ENCODE results near the gene SDR39U1.
A peak's percentile ranks its signal among the peaks of the same experiment; 100 is the strongest.

The SDR39U1 gene

DNA sequence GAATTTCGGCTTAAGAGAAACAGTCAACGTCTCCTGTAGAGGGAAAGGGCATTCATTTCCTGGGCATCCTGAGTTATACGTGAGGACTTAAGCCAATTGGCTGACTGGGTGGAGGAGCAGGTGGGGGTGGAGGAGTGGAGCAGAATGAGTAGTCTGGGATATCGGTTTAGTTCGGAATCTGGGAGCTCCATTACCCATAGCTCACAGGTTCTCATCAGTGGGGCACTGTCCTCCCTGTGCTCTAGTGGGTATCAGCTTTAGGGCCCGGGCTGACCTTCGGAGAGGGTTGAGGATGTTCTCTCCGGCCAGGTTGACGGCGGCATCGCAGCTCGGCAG, 704 bp downstream of the SDR39U1 start:
- DNase-seq (ENCODE audit: low spot score) = peak; percentile 35

DNA sequence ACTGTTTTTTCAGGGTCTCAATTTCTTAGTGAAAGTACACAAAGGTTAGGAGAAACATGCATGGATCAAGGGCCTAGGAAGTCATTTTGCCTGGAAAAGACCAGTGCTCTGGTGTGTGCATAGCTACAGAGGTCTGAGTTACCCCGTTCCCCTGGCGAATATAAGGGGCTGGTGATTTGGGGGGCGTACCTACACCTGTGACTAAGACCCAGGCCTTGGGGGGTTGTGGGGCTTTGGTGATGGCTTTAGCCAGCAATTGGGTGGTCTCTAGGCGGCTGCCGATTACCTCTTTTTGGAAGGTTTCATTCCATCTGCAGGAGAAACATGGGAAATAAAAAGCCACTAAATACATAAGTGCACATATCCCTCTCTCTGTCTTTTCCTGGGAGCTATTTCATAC, 1.1 kb downstream of the SDR39U1 start:
- DNase-seq (ENCODE audit: low spot score) = no peak

DNA sequence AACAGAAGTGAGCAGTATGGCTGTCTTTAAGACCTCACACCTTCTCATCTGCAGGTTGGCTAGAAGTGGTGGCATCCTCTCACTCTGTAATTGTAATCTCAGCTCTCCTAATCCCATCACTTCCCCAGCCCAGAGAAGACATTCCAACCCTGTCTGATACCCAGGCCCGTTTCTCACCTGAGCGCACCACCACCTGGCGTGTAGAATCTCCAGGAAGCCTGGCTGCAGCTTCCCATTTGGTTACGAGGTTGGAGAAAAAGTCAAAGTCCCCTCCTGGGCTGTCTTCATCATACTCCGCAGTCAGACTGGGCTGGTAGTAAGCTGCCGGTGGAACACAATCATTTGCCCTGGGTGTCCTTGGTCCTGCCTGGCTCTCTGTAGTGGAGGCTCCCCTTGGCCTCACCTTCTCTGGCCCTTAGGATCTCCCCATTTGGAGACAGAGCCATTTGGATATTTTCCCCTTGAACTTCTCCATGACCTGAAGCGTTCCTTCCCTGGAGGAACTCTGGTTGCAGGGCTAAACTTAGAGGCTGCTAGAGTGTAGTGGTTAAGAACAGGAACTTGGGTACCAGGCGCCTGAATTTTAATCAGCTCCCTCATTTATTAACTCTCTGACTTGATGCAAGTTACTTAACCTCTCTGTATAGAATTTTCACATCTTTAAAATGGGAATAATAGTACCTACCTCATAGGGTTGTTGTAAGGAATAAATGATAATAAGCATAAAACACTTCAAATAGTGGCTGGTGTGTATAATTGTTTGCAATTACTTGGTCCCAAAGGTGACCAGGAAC, 1.8 kb downstream of the SDR39U1 start:
- DNase-seq (ENCODE audit: low spot score) = no peak

DNA sequence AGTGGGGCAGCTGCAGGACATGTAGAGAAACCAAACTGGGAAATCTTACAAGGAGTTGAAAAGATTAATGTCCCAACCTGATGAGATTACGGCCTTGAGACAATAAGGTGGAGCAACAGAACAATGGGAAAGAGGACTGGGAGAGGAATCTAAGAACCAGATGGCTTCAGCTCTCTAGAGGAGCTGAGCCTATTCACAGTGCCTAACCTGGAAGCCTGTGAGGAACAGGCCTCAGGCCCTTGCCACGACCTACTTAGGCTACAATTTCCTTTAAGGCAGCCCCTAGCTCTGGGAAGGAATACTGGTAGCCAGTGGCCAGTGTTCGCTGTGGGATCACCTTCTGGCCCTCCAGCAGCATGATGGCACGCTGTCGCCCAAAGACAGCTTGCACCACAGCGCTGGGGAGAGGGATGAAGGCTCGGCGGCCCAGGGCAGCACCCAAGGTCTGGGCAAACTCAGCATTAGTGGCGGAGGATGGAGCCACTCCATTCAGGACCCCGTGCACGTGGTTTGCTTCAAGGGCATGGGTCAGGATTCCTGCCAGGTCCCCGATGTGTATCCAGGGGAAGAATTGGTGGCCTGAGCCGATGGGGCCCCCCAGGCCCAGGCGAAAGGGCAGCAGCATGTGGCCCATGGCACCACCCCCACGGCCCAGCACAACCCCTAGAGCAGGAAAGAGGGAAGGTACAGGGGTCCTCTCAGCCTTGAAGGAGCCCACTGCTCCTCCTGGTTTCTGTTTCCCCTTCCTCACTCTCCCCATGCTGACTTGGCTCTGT, 2.6 kb downstream of the SDR39U1 start:
- DNase-seq (ENCODE audit: low spot score) = no peak

DNA sequence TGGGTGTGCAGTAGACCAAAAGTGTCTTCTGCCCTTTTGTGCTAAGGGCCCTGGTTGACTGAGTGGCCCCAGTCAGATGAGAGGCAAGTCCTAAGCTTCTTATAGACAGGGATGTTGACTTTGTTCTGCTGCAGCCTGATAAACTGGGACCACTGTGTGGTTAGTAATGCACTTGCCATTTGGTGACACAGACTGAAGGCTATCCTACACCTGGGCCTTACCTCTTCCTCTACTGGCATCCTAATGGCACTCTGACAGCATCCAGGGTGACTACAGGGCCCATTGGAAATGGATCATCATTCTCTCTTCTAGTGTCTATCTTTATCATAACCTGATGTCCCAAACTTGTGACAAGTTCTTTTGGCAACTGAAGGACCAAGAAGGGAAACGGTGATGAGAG, 3.3 kb downstream of the SDR39U1 start:
- no peak for DNase-seq (ENCODE audit: low spot score)

DNA sequence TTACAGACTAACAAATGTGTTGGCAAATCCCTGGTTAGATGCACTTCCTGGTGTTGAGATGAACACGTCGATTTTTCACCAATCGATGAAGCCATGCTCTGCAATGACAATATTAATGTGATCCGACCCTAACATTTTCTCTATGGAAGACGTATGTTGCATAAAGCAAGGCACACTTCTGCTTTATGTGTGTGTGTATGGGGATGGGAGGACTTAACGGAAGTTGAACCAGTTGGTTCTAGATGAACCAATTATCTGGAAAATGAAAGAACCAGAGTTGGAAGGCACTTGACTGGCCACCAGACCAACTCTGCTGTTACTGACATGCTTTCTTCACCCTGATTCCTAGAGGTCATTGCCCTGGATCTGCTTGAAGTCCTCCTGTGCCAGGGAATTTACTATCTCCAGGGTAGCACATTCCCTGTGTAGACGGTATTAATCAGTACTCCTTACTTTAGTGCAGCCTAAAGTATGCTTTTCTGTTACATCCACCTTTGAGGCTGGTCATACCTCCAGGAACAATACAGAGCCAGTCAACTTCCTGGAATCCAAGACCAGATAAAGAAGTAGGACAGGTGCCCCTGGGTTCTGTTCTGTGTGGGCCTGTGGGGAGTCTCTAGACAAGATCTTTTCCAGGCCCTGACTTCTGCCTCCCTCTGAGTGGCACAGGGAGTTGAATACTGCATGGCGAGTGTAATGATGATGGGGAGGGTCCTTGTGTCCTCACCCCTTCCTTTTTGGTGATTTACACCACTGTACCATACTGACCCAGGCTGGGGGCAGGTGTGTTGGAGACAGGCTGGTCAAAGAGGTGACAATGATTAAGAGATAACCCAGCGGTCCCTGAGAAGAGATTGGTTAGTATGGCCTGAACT, 4.1 kb downstream of the SDR39U1 start:
- DNase-seq (ENCODE audit: low spot score) = no peak

DNA sequence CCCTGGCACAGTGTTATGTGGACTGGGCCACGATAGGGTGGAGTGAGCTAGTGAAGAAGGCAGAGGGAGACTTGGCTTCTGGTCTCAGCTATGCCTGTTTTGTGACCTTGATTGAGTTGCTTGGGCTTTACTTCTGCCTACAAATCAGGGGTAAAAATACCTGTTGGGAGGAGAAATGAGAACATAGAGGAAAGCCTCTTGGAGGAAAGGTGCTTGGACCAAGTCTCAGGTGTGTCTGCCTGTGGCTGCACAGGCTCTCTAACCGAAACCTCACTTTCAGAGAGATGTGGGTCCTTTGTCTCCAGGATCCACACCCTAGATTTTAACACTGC, 4.9 kb downstream of the SDR39U1 start:
- DNase-seq (ENCODE audit: low spot score) = no peak

DNA sequence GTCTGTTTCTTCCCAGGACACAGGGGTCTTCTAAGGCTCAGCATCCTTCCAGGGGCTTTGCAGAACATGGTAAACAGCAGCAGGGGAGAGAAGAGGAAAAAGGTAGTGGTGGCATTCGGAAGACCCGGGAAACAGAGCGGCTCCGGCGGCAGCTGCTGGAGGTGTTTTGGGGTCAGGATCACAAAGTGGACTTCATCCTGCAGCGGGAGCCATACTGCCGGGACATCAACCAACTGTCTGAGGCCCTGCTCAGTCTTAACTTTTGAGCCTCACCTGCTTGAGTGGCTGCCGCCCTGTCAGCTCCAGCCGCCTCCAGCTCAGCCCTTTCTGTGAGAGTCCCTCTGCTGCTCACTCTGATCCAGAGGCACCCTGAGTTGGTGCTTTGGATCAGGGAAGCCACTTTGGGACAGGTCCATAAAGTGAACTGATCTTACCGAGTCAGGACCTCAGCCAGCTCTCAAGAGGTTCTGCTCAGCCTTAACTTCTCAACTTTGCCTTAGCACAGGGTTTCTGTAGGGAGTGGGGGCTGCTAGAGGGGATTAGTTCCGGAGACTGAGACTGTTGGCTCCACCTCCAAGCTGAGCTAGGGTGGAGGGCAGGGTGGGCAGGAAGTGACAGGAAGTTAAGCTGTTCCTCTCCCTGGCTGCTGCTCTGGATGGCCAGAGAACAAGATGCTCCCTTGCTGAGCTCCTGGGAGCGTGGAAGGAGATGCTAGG, 5.4 kb downstream of the SDR39U1 start:
- DNase-seq (ENCODE audit: low spot score) = no peak

DNA sequence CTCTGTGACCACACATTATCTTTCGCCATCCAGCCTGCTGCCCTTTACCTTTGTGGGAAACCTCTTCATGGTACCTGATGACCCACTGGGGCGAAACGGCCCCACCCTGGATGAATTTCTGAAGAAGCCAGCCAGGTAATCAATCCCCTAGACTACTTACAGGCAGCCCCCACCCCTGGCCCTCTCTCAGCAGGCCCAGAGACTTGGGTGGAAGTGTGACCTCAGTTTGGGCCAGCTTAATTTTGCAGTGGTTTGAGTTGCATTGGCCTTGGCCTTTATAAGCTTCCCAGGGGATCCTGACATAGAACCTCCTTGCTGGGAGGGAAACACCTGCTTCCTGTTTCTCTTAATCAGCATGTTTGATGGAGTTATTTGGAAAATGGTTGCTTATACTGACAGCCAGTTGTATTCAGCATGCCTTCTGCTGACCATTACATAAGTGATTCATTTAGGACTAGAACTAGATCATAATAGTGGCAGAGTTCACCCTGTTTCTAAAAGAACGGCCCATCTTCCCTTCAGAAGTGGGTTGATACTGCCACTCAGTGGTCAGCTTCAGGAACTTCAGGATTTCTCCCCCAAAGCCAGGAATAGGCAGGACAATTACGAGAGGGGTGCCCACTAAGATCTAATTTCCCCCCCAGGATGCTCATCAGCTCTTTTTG, 6.1 kb downstream of the SDR39U1 start:
- peak; percentile 67 for DNase-seq (ENCODE audit: low spot score)

DNA sequence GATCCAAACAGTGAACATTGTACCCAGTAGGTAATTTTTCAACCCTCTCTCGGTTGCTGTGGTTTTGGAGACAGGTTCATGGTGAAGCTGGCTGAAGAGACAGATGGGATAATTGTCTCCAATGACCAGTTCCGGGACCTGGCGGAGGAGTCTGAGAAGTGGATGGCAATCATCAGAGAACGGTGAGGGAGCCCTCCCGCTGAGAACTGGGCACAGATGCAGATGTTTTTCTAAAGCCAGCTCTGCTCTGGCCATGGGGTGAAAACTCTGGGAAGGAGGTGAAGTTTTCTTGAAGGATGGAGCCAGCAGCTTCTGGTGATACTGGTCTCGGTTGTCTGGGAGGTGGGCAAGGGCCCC, 6.6 kb downstream of the SDR39U1 start:
- DNase-seq (ENCODE audit: low spot score) = no peak

DNA sequence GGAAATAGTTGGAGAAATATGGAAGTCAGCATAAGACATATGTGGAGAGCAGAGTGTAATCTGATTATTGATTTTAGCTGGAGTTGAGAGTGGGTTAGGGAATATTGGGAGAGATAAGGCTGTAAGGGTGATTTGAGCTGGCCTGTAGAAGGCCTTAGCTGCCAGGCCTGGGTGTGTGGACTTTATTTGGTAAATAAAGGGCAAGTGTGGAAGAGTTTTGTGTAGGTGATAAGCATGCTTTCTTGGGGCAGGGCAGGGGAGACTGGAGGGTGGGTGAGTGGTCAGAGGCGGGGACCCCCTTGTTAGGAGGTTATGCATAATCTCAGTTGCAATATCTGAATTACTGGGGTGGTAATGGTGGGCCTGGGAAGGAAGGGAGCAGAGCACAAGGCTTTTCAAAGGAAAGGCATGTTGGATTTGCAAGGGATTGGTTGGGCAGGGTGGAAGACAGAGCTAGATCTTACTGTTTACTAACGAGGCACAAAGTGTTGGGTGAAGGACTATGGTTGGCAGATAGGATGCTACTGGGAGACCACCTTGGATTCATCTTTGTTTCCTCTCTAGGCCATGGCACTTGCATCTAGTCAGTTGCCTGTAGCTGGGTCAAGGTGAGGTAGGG, 7.3 kb downstream of the SDR39U1 start:
- DNase-seq (ENCODE audit: low spot score) = no peak

DNA sequence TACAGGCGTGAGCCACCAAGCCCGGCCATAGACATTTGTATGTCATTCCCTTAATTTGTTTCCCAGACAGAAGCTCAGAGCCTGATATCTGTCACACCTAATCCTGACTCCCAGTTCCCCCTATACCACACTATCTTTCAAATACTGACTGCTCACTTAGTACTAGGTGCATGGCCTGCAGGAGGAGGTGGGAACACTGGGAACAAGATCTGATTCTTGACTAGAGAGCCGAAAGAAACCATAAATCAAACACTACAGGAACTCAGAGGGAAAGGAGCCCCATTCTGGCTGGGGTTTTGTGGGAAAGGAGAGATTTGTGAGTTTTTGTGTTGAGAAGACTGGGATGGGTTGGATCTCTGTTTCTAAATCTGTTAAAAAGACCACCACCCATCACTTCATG, 7.9 kb downstream of the SDR39U1 start:
- DNase-seq (ENCODE audit: low spot score) = no peak

DNA sequence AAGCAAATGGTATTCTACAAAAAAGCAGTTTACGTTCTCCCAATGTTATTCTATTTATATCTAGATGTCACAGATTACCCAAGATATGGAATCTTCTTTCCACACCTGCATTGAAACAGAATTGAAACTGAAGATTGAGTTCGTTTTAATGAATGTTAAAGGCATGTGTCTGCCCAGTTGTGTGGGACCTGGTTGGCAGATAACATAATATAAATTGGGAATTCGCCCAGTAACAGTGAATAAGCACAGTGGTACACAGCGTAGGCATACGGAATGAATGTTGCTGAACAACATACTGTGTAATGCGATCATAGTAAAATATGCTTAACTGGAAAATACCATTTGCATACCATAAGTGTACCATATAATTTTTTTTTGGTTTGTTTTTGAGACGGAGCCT, 8.5 kb downstream of the SDR39U1 start:
- no peak for DNase-seq (ENCODE audit: low spot score)

DNA sequence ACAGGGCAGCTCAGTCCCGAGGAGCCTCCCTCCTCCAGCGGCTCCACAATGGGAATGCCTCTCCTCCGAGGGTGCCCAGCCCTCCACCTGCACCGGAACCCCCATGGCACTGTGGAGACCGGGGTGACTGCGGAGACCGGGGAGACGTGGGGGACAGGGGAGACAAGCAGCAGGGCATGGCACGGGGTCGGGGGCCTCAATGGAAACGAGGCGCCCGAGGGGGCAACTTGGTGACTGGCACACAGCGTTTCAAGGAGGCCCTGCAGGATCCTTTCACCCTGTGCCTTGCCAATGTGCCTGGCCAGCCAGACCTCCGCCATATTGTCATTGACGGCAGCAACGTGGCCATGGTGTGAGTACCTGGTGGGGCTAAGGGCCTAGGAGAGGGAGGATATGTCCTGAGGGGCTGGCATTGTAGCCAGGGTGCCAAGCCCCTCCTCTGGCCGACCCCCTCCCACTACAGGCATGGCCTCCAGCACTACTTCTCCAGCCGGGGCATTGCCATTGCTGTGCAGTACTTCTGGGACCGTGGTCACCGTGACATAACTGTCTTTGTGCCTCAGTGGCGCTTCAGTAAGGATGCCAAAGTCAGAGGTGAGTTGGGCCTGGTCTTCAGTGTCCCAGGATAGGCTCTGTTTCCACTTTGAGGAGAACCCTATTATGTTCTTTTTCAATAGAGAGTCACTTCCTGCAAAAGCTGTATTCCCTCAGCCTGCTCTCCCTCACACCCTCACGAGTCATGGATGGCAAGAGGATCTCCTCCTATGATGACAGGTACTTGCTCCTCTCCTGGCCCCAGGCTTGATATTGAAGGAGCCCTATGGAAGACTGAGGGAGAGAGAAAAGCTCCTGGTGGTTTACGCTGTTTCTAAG, 10.1 kb downstream of the SDR39U1 start:
- no peak for DNase-seq (ENCODE audit: low spot score)

DNA sequence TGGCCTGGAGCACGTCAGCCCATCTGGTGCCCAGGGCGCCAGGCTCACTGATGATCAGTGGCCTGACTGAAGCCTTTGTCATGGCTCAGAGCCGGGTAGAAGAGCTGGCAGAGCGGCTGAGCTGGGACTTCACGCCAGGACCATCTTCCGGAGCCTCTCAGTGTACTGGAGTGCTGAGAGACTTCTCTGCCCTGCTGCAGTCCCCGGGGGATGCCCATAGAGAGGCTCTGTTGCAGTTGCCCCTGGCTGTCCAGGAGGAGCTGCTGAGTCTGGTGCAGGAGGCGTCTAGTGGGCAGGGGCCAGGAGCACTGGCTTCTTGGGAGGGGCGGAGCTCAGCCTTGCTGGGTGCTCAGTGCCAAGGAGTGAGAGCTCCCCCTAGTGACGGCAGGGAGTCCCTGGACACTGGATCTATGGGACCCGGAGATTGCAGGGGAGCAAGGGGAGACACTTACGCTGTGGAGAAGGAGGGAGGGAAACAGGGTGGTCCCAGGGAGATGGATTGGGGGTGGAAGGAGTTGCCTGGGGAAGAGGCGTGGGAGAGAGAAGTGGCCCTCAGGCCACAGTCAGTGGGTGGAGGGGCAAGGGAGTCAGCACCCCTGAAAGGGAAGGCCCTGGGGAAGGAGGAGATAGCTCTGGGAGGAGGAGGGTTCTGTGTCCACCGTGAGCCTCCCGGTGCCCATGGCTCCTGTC, 10.9 kb downstream of the SDR39U1 start:
- peak; percentile 93 for DNase-seq (ENCODE audit: low spot score)

DNA sequence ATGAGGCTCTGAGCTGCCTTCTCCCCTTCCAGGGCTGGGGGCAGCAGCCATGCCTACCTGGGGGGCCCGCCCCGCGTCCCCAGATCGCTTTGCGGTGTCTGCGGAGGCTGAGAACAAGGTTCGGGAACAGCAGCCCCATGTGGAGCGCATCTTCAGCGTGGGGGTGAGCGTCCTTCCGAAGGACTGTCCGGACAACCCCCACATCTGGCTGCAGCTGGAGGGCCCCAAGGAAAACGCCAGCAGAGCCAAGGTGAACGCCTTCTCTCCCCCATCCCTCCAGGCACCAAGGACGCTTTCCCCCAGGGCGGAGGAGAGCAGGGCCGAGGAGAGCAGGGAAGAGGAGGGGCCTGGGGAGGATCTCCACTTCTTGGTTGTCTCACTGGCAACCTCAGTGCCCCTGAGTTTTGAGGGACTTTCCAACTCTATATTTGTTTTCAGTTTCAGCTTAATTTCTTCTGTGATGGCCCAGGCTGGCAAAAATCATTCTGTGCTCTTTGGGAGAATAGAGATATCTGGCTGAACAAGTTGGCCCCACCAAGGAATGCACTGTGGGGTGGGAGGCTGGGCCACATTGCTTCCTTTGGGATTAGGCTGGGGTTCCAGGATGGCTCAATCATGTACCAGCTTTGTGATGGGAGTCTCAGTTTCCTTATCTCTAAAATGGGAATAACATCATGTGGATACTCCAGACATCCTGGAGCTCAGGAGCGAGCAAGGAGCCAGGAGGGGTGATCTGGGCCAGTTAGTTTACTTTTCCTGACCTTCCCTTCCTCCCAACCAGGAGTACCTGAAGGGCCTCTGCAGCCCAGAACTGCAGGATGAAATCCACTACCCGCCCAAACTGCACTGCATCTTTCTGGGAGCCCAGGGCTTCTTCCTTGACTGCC, 11.7 kb downstream of the SDR39U1 start:
- DNase-seq (ENCODE audit: low spot score) = no peak

DNA sequence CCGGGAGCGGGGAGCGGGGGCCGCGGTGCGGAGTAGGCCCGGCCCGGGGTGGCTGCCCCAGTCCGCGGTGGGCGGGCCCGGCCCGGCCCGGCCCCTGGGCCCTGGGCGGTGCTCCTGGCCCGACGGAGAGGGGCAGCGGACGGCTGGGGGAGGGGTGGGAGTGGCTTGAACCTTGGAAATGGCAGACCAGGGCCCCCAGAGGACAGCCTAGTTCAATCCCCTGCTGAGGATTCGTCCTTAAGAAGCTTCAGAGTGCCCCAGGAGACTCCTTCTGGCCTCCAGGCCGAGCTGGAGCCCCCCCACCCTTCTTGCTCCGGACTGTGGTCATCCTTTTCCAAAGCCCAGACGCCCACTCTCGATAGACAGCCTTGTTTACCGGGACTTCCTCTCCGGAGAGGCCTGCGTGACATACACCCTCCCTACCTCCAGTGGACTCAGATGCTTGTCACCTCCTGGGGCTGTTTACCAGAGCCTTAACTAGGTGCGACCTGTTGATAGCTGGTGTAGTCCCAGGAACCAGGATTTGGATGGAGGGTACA, 12.4 kb downstream of the SDR39U1 start:
- peak; percentile 85 for DNase-seq (ENCODE audit: low spot score)

DNA sequence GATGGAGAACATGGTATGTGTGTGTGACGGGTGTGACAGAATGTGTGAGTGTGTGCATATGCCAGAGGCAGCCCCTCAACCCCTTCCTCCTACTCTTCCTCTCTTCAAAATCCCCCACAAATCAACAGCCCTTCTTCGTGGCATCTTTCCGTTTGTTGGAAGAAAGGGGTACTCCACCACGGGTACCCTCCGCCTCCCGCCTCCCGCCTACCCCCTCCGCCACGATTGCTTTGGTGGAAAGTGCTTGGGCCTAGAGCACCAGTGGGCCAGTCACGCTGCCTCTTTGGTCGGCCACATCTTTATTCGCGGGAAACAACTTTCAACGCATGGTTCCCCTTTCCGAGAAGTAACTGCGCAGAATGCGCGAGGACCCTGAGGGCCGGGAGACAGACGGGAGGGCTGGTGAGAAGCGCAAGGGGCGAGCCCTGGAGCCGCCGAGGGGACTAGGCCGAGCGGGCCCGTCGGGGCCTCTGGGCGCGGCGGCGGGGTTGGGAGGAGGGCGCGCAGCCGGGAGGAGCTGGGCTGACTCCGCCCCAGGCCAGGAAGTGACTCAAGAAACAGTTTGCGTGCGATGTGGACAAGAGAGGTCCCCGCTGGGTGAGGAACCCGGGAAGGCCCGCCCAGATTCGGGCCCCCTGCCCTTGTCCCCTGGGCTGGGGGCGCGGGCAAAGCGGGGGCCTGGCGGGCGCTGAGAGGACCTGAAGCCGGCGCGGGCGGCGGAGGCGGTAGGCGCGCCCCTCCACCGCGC, 13.0 kb downstream of the SDR39U1 start, which contains the start of the genes CBLN3 and KHNYN:
TSS of gene CBLN3 (minus strand) at position 274 of the 748 bp plus-strand sequence. CDS start 614 bp downstream, outside the sequence.
TSS of gene KHNYN (plus strand) at position 560 of the 748 bp plus-strand sequence. CDS start 777 bp downstream, outside the sequence.
- DNase-seq (ENCODE audit: low spot score) = peak; percentile 94
